Stimulated activated memory B cell treated with anti-CD40 and anti-IgM and Interleukin-4, amounts not matched to agents 10 μg/mL and 1 μg/mL and 100 μg/mL, for 72 hours (primary cell): ENCODE data around the gene SUOX.
"Not testable (repeated sequence)": the region's sequence is repeated elsewhere in the genome, so short reads cannot be mapped to it uniquely, and the experiment has no call there.

Experiments used
- ATAC-seq: fragments of 150-1000 bp; cut with Tn5 transposase; 2 replicates; pipeline ENCODE4 v1.10.0; 2021
- H3K27ac Mint-ChIP-seq: one replicate; pipeline ENCODE4 v1.8.0; 2022; ENCODE audit warnings: mild to moderate bottlenecking, mixed read lengths
- H3K27me3 Mint-ChIP-seq: one replicate; pipeline ENCODE4 v1.8.0; 2022; ENCODE audit warnings: mixed read lengths
- H3K36me3 Mint-ChIP-seq: one replicate; pipeline ENCODE4 v1.8.0; 2022; ENCODE audit warnings: mixed read lengths
- H3K4me1 Mint-ChIP-seq: one replicate; pipeline ENCODE4 v1.8.0; 2022; ENCODE audit warnings: mixed read lengths
- H3K4me3 Mint-ChIP-seq: one replicate; pipeline ENCODE4 v1.8.0; 2022; ENCODE audit warnings: mild to moderate bottlenecking, moderate library complexity, mixed read lengths
- H3K9me3 Mint-ChIP-seq: one replicate; pipeline ENCODE4 v1.8.0; 2022; ENCODE audit warnings: mixed read lengths

Gene SUOX

DNA sequence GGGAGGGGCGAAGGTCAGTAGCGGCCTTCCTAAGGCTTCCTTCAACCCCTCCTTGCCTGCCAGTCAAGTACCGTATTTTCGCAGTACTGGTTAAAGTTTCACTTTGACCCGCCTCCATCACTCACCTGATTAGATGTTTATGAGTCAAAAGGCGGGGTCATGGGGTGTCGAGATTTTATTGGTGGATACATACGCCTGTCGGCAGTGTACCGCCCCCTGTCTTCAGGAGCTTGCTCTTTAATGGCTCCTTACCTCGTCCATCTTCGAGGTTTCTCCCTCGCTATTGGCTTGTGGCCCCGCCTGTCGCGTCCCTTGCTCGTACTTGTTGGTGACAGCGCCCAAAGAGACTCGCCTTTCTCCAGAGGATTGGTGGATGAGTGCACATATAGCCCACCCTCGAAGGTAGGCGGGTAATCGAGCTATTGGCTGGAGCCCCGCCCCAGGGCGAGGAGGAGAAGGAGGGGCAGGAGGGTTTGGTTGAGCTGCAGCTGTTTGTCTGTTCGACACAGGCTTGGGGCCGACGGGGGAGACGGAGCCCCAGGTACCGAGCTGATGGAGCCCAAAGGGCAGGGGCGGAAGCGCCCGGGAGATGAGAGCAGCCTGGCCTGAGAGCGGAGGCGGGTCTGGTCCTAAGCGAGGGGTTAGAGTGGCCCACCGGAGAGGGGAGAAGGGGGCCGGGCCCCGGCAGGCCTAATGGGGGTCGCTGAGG is 23.3 kb upstream of the SUOX start, which contains the start of gene RAB5B:
Gene RAB5B, plus strand, starts transcription at position 480 of the 709 bp plus-strand sequence. CDS start 12,883 bp downstream, outside the sequence.
- no peak within 1 kb of the TSS for H3K4me3 Mint-ChIP-seq
- H3K36me3 Mint-ChIP-seq: peaks cover 15% of the 10 kb centered on the region
- peak; percentile 98 for ATAC-seq
- peaks cover 32% of the 10 kb centered on the region for H3K4me1 Mint-ChIP-seq
- H3K27ac Mint-ChIP-seq: no peak within 1 kb of the TSS
- H3K9me3 Mint-ChIP-seq: no peaks in the 10 kb centered on the region
- H3K27me3 Mint-ChIP-seq: no peaks in the 10 kb centered on the region

- no peaks in the 10 kb centered on the region for H3K9me3 Mint-ChIP-seq
- H3K27me3 Mint-ChIP-seq: no peaks in the 10 kb centered on the region
- ATAC-seq: peak; percentile 29
- H3K36me3 Mint-ChIP-seq: peaks cover 15% of the 10 kb centered on the region
- H3K27ac Mint-ChIP-seq: no peak overlapping the region
- H3K4me3 Mint-ChIP-seq: no peak overlapping the region
- peaks cover 38% of the 10 kb centered on the region for H3K4me1 Mint-ChIP-seq
Observed at GRCh38 chr12:55974308-55974730, 22.8 kb upstream of the SUOX start.

GRCh38 chr12:55978393-55978792 is 18.7 kb upstream of the SUOX start:
- Mint-ChIP-seq H3K27me3 (no peaks in the 10 kb centered on the region), H3K4me3 (no peak overlapping the region), H3K36me3 (peaks cover 28% of the 10 kb centered on the region), H3K9me3 (no peaks in the 10 kb centered on the region), H3K4me1 (peaks cover 40% of the 10 kb centered on the region), H3K27ac (no peak overlapping the region)
- no peak for ATAC-seq

DNA sequence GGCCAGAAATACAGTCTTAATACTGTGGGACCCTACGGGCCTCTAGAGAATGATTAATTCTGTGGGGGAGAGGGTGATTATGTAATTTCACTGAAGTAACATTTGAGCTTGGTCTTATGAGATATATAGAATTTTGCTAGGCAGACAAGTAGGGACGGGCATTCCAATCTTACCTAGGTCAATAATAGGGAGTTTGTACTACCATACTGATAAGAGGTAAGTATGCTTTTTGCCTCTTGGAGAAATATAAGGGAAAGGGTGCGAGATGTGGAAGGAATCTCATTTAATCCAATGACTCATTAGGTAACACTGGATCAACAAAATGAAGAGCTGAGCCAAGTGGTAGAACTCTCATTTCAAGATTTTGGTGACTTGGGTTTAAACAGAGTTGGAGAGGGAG is 18.0 kb upstream of the SUOX start:
- H3K9me3 Mint-ChIP-seq: no peaks in the 10 kb centered on the region
- H3K4me3 Mint-ChIP-seq: no peak overlapping the region
- peaks cover 47% of the 10 kb centered on the region for H3K4me1 Mint-ChIP-seq
- H3K27ac Mint-ChIP-seq: no peak overlapping the region
- H3K36me3 Mint-ChIP-seq: peaks cover 33% of the 10 kb centered on the region
- no peak for ATAC-seq
- no peaks in the 10 kb centered on the region for H3K27me3 Mint-ChIP-seq

DNA sequence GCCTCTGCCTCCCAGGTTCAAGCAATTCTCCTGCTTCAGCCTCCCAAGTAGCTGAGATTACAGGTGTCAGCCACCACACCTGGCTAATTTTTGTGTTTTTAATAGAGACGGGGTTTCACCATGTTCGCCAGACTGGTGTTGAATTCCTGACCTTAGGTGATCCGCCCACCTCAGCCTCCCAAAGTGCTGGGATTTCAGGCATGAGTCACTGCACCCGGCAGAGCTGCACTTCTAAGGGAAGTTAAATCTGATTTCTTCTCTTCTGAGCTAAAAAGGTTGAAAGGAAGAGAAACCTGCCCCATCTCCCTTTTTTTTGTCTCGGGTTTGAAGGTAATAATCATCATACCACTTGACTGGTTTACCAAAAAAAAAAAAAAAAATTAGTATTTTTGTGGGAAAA is 15.2 kb upstream of the SUOX start:
- ATAC-seq, H3K27me3 Mint-ChIP-seq, H3K4me3 Mint-ChIP-seq, H3K27ac Mint-ChIP-seq, H3K9me3 Mint-ChIP-seq: not testable (repeated sequence)
- Mint-ChIP-seq H3K4me1 (peaks cover 41% of the 10 kb centered on the region), H3K36me3 (peaks cover 36% of the 10 kb centered on the region)

DNA sequence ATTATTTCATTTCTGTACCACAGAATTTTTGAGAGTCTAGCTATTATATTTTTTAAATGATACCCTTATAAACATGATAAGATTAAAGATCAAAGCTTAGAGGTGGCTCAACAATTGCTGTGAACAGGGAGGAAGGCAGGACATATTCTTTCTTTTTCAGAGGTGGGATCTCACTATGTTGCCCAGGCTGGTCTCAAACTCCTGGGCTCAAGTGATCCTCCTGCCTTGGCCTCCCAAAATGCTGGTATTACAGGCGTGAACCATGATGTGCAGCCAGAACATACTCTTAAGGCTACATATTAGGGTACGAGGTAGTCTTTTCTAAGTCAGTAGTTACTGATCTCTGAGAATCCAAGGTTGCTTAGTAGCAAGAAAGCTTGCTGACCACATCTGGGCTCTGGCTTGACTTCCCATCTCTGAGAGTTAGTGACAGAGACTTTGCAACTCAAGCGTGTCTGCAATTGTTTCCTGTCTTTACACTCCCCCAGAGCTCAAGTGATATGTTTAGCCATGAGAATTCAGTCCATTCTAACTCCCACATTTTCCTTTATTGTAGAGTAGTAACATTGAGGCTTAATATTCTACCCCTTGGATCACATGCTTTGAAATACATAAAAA is 14.6 kb upstream of the SUOX start:
- peak; percentile 76 for ATAC-seq
- peaks cover 38% of the 10 kb centered on the region for H3K36me3 Mint-ChIP-seq
- no peaks in the 10 kb centered on the region for H3K9me3 Mint-ChIP-seq
- H3K4me3 Mint-ChIP-seq: no peak overlapping the region
- no peaks in the 10 kb centered on the region for H3K27me3 Mint-ChIP-seq
- no peak overlapping the region for H3K27ac Mint-ChIP-seq
- H3K4me1 Mint-ChIP-seq: peaks cover 41% of the 10 kb centered on the region

DNA sequence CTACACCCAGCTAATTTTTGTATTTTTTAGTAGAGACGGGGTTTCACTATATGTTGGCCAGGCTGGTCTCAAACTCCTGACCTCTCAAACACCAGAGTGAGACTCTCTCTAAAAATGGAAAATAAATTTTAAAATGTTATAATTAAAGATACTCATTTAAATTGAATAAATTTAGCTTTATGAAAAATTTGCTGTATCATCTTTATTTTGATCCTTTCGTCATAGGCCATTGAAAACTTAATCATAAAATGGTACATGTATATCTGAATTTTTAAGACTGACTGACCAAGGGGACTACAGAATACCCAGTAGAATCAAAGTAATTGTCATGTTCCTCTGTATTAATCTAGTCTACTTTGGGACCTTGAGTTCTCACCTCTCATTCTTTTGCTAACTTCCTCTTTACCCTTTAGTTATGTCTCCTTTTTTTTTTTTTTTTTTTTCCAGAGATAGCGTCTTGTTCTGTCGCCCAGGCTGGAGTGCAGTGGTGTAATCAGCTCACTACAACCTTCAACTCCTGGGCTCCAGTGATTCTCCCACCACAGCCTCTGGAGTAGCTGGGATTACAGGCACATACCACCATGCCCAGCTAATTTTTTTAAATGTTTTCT is 13.7 kb upstream of the SUOX start:
- peak; percentile 43 for ATAC-seq
- H3K36me3 Mint-ChIP-seq: peaks cover 36% of the 10 kb centered on the region

DNA sequence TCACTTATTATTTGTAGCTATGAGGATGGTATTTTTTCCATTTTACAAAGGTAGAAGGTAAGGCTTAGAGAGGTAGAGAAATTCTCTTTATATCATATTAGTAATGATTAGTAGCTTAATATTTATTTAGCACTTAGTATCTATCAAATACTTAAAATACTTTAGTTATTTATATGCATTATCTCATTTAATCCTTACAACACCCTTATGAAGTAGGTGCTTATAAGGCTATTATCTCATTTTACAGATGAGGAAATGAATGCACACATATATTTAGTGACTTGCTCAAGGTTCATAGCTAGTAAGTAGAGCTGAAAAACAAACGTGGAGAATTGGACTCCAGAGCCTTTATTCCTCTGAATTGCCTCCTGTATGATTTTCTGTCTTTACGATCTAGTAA is 12.2 kb upstream of the SUOX start:
- H3K27ac Mint-ChIP-seq: no peak overlapping the region
- H3K27me3 Mint-ChIP-seq: no peaks in the 10 kb centered on the region
- no peak for ATAC-seq
- H3K4me1 Mint-ChIP-seq: peaks cover 24% of the 10 kb centered on the region
- no peaks in the 10 kb centered on the region for H3K9me3 Mint-ChIP-seq
- no peak overlapping the region for H3K4me3 Mint-ChIP-seq
- peaks cover 44% of the 10 kb centered on the region for H3K36me3 Mint-ChIP-seq

More for the DNA sequence above, 13.7 kb upstream of the SUOX start:
- Mint-ChIP-seq H3K9me3 (no peaks in the 10 kb centered on the region), H3K4me3 (no peak overlapping the region), H3K27ac (peak overlapping the region; percentile 59), H3K4me1 (peaks cover 33% of the 10 kb centered on the region), H3K27me3 (no peaks in the 10 kb centered on the region)

GRCh38 chr12:55985341-55985740 is 11.7 kb upstream of the SUOX start:
- Mint-ChIP-seq H3K27ac (no peak overlapping the region), H3K36me3 (peaks cover 44% of the 10 kb centered on the region), H3K4me1 (peaks cover 20% of the 10 kb centered on the region), H3K27me3 (no peaks in the 10 kb centered on the region), H3K9me3 (no peaks in the 10 kb centered on the region), H3K4me3 (no peak overlapping the region)
- ATAC-seq: no peak

- ATAC-seq, H3K27me3 Mint-ChIP-seq, H3K27ac Mint-ChIP-seq, H3K9me3 Mint-ChIP-seq, H3K4me3 Mint-ChIP-seq: not testable (repeated sequence)
- Mint-ChIP-seq H3K4me1 (peaks cover 18% of the 10 kb centered on the region), H3K36me3 (peaks cover 45% of the 10 kb centered on the region)
Observed at GRCh38 chr12:55985976-55986375, 11.1 kb upstream of the SUOX start.

DNA sequence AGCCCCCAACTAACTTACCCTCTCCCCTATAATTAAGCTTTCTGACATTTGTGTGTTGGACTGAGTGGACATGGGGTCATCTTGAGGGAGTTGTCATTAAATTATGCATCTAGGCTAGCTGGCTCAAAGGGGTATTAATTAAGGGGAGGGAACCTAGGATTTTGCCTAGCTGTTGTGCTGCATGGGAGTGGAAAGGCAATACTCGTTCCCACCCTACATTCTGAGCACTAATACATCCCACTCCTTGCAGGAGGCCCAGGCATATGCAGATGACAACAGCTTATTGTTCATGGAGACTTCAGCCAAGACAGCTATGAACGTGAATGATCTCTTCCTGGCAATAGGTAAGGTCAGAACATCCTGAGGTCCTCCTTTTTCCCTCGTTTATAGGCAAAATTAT is 6.0 kb upstream of the SUOX start:
- no peaks in the 10 kb centered on the region for H3K9me3 Mint-ChIP-seq
- H3K4me1 Mint-ChIP-seq: peaks cover 3% of the 10 kb centered on the region
- H3K4me3 Mint-ChIP-seq: no peak overlapping the region
- H3K36me3 Mint-ChIP-seq: peaks cover 69% of the 10 kb centered on the region
- peak overlapping the region; percentile 14 for H3K27ac Mint-ChIP-seq
- H3K27me3 Mint-ChIP-seq: no peaks in the 10 kb centered on the region
- ATAC-seq: no peak

- Mint-ChIP-seq H3K4me3 (no peak overlapping the region), H3K9me3 (no peaks in the 10 kb centered on the region), H3K27me3 (no peaks in the 10 kb centered on the region), H3K36me3 (peaks cover 61% of the 10 kb centered on the region), H3K27ac (no peak overlapping the region), H3K4me1 (peaks cover 19% of the 10 kb centered on the region)
- no peak for ATAC-seq
Observed at GRCh38 chr12:55993230-55993853, 3.7 kb upstream of the SUOX start.

DNA sequence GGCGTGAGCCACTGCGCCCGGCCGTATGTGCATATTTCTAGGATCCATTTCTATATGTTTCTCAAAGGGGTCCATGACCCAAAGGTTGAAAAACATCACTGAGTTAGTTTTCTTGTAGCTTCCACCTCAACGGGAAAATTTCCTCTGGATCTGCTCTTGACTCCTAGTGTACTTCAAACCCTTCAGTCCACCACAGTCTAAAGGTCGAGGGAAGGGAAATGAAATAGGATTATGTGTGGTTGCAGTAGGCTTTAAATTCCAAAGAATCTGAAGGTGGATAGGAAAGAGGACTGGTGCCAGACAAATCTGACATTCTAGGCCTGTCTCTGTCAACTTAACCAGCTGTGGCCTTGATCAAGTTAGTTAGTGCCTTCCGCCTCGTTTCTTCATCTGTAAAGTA is 1.7 kb upstream of the SUOX start:
- Mint-ChIP-seq H3K27me3 (no peaks in the 10 kb centered on the region), H3K36me3 (peaks cover 45% of the 10 kb centered on the region), H3K9me3 (no peaks in the 10 kb centered on the region), H3K4me3 (no peak overlapping the region), H3K27ac (no peak overlapping the region), H3K4me1 (peaks cover 19% of the 10 kb centered on the region)
- ATAC-seq: no peak

DNA sequence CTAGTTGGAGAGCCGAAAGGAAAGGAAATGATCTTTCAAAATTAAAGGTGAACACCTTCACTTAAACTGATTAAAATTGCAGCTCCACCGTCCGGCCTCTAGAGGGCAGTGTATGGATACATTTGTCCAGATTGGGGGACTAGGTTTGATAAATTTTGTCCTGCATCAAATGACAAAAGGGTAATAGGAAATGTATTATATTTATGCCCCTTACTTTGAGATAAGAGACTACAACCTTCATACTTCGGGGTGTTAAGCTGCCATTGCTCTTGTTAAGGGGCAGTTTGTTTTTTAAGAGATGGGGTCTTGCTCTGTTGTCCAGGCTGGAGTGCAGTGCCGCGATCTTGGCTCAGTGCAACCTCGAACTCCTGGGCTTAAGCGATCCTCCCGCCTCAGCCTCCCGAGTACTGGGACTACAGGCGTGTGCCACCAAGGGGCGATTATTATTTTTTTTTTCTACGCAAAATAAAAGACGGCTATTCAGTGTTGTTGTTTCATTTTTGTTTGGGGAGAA is 818 bp upstream of the SUOX start:
- Mint-ChIP-seq H3K4me3 (peak overlapping the region; percentile 93), H3K9me3 (no peaks in the 10 kb centered on the region), H3K36me3 (peaks cover 36% of the 10 kb centered on the region), H3K4me1 (peaks cover 19% of the 10 kb centered on the region), H3K27me3 (no peaks in the 10 kb centered on the region), H3K27ac (peak overlapping the region; percentile 78)
- ATAC-seq: no peak

GRCh38 chr12:55997535-55997859 is 421 bp downstream of the SUOX start:
- Mint-ChIP-seq H3K27me3 (no peaks in the 10 kb centered on the region), H3K4me3 (peak overlapping the region; percentile 93), H3K4me1 (peaks cover 19% of the 10 kb centered on the region), H3K9me3 (no peaks in the 10 kb centered on the region), H3K27ac (peak overlapping the region; percentile 78), H3K36me3 (peaks cover 24% of the 10 kb centered on the region)
- peak; percentile 46 for ATAC-seq
